HG02678 (cell line): ENCODE measurements around the gene DPYSL3.

ENCODE experiments used
- ATAC-seq: cut with Tn5 transposase; IDR thresholded peaks from one replicate; pipeline ENCODE4 v1.9.1; 2021; ENCODE audit warnings: mild to moderate bottlenecking, moderate library complexity; ENCODE audit not compliant: unreplicated experiment

Gene DPYSL3

GRCh38 chr5:147406636-147407035, 103.2 kb downstream of the DPYSL3 start:
- ATAC-seq, result no peak

DNA sequence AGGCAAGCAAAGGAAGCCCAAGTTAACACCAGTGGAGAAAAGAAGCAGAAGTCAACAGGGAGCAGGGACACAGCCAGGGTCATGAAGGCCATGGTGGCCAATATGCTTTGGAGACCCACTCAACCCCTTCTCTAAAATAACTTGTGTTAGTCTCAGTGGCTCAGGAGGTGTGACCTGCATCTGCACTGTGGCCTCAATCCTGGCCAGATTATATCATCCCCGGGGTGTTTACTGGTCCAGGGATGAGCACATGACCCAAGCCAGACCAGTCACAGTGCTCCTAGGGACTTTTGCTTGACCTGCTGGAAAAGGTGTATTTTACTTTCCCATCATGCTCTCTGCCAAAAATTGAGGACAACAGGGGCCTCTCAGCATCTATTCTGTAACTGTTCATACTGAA, 105.2 kb downstream of the DPYSL3 start:
- peak; percentile 12 for ATAC-seq

- peak; percentile 92 for ATAC-seq
These were observed 105.9 kb downstream of the DPYSL3 start for GRCh38 chr5:147403651-147404640.

GRCh38 chr5:147400881-147401280, 109.0 kb downstream of the DPYSL3 start:
- ATAC-seq, result no peak

DNA sequence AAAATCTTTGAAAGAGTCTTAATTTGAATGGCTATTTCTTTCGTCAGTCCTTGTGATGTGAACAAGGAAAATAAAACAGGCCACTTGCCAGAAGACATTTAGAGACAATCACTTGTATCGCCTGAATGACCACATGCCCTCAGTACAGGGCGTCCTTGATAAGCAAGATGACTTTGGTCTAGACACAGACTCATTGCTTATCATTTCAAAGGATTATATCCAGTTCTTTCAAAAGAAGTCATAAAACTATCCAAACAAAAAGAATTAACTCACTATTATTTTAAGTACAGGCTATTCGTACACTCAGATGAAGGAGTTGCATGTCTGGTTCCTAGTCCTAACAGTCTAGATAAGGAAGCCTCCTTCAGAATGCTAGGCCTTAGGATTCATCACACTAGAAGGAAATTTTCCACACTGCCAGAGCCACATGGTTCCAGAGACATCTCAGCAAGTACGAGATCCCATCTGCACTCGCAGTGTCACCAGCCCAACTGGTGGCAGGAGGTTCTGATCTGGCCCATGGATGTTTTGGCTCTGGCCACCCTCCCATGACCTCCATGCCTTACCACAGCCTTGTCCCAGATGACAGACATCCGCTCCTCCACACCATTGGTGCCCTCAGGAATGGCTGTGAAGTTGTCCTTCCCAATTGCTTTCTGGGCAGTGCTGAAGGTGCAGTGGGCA, 109.6 kb downstream of the DPYSL3 start:
- no peak for ATAC-seq

GRCh38 chr5:147398860-147399259, 111.0 kb downstream of the DPYSL3 start:
- no peak for ATAC-seq

DNA sequence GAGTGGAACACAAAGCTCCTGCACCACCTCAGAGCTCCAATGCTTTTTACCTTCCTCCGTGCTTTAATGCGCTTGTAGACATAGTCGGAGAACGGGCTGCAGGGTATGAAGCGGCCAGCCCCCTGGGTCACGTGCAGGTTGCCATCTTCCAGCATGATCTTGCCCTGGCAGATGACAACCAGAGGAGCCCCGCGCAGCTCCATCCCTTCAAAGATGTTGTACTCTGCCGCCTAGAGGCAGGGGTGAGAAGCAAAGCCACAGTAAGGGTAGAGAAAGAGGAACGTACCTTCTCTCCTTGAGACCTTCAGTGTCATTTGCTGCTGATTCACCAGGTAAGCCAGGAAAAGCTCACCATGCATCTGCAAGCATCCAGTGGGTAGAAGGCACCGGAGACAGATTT, 112.3 kb downstream of the DPYSL3 start:
- no peak for ATAC-seq

DNA sequence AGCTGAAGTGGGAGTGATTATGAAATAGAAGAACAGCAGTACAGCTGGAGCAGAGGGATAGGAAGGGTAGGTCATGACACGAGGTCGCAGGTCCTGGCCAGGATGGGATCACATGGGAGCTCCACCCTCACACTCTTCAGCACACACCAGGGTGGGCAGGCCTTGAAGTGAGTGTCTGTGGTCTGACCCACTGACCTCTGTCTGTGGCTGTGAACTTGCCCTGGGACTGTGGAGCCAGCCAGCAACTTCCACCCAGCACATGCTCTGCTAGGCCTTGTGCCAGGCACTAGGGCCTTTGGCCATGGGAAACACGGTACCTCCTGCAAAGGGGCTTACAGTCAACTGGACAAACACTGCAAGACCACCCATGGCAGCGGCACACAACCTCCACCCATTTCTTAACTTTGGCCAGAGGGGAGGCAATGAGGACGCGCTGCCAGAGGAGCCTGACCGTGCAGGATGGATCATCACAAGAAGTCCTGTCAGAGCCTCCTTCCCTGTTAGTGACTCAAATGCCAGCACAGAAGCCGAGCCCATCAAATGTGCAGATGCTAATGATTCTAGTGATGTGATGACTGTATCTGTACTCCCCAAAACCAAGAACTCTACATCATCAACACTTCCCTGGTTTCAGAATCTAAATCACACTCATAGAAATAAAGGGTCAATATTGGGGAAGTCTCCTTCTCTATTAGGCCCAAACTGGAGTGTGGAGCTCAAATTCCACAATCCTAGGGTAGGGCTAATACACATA, 113.6 kb downstream of the DPYSL3 start:
- ATAC-seq, result no peak

GRCh38 chr5:147393874-147394672, 115.8 kb downstream of the DPYSL3 start:
- ATAC-seq, result no peak

GRCh38 chr5:147391781-147392180, 118.1 kb downstream of the DPYSL3 start:
- peak; percentile 76 for ATAC-seq

DNA sequence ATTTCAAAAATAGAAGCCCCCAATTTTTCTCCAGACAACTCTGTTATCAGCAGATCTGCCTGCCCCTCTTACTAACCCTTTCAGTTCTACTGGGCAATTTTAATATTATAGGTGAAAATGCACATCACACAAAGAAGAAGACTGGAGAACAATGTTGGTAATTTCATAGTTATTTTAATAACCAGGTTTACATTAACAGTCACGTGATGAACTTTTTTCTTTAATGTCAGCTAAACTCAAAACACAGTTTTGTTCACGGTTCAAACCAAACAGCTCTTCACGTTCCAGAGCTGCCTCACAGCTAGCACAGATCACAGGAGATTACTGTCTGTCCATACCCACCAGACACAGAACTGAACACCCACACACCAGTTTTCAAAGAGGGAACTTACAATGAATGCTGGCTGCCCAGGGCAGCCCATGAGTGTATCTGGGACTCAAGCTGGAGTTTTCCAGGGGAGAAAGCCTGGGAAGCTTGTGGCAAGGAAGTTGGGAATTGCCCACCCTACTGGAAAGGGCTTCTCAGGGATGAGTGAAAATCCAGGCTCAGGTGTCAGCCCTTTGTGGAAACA, 119.1 kb downstream of the DPYSL3 start:
- ATAC-seq, result no peak

- no peak for ATAC-seq
These were observed 121.4 kb downstream of the DPYSL3 start for GRCh38 chr5:147388184-147389108.

GRCh38 chr5:147387109-147387508, 122.8 kb downstream of the DPYSL3 start:
- ATAC-seq, result no peak

DNA sequence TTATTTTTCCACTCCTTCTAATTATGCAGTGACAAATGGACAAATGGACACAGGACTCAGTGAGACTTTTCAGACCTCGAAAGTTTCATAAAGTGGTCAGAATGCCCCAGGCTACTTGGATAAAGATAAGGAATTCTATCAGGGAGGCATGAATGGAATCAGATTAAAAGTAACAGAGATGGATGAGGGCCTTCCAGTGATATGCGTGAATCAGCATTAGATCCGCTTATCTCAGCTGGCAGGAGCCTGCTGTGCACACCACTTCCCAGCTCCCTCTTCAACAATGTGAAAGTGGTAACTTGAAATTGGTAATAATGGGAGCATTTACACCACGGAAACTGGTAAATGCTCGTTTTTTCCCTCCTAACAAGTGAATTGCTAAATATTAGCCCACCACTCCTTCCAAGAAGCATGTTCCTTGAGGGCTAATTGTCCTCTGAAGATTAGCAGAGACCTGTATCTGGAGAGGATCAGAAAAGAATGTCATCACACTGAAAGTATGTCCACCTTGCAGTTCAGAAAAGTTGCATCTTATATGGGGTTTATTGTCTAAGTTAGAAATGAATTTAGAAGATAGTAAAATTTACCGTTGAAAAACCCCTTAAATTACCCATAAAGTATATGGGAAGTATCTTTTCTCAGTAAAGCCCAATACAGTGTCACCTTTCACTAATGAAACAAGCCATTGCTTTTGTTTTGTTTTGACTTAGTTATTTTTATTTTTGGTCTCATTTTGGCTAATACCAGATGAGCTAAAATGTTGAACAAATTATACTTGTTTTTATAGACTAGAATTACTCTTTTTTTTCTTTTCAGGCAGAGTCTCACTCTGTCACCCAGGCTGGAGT, 125.3 kb downstream of the DPYSL3 start:
- no peak for ATAC-seq

- no peak for ATAC-seq
These were observed 127.1 kb downstream of the DPYSL3 start for GRCh38 chr5:147382776-147383175.

DNA sequence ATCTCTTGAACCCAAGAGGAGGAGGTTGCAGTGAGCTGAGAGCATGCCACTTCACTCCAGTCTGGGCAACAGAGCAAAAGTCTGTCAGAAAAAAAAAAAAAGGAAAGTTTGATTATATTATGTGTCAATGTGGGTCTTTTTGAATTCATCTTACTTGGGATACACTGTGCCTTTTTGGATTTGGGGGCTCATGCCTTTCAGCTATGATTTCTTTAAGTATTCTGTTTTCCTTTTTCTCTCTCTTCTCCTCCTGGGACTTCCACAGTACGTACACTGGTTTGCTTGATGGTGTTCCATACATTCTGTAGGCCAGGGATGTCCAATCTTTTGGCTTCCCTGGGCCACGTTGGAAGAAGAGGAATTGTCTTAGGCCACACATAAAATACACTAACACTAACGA, 128.3 kb downstream of the DPYSL3 start:
- ATAC-seq, result no peak

GRCh38 chr5:147377682-147378081, 132.2 kb downstream of the DPYSL3 start:
- ATAC-seq, result no peak

DNA sequence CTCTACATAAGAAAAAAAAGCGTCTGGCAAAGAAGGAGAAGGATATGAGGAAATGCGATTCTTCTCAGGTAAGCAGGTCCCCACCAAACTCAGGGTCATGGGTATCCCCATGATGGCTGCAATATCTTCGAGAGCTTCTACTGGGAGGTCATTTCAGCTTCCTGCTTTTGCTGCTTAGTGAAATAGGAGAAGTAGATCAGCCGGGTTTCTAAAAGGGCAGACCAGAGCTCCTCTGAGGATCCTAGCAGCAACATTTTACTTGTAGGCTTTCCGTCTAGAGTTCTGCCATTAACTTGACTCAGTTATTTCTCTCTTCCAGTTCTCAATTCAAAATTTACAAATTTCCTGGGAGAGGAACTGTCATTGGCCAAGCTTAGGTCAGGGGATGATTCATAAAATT, 134.7 kb downstream of the DPYSL3 start:
- no peak for ATAC-seq
